Caco-2 (cell line): ENCODE measurements around the gene TMEM200A. TPM values are rescaled to one million over a fixed set of nuclear protein-coding genes. Genes with fewer than 3 reads are reported as not detected.
"Not testable (repeated sequence)": the region's sequence is repeated elsewhere in the genome, so short reads cannot be mapped to it uniquely, and the experiment has no call there.

Experiments used
- BruUV-seq: library from RNA; stranded (reverse); fragments of 400-500 nt; replicated peaks from 2 replicates; lab custom pipeline; 2021; lab: Mats Ljungman, UMichigan
- CTCF ChIA-PET: fragments of 300-600 bp; sonication (Branson Sonifier 250); formaldehyde crosslinking; loops from one replicate; lab custom pipeline; 2022; ENCODE audit warnings: antibody characterized with exemption; lab: Charles Lee
- POLR2A ChIA-PET: fragments of 300-600 bp; sonication (Branson Sonifier 250); formaldehyde crosslinking; loops from one replicate; lab custom pipeline; 2022; ENCODE audit warnings: antibody characterized with exemption; lab: Charles Lee
- DNase-seq, 2 experiments: peaks; one replicate each; pipeline versions ENCODE4 v3.0.0 to v3.0.0-alpha.2; 2020 to 2022
- H3K27me3 ChIP-seq: replicated peaks from 2 replicates; pipeline ENCODE4 v1.6.0; 2011; ENCODE audit warnings: low read length; ENCODE audit not compliant: control insufficient read depth, insufficient read depth
- H3K36me3 ChIP-seq: 2 replicates; pipeline ENCODE4 v1.5.1; 2011; ENCODE audit warnings: low read length; ENCODE audit not compliant: control insufficient read depth, insufficient read depth
- H3K4me1 ChIP-seq: fragments of 250-450 bp; sonication (Bioruptor Pico); 2 replicates; pipeline ENCODE4 v1.5.1; 2020; ENCODE audit warnings: mild to moderate bottlenecking
- H3K4me3 ChIP-seq: 2 replicates; pipeline ENCODE4 v1.5.1; 2011; ENCODE audit warnings: low read depth, mild to moderate bottlenecking, control low read depth, low read length
- H3K9me3 ChIP-seq: fragments of 250-450 bp; sonication (Bioruptor Pico); 2 replicates; pipeline ENCODE4 v1.5.1; 2020; ENCODE audit warnings: mild to moderate bottlenecking, moderate library complexity
- H3K27ac Mint-ChIP-seq: one replicate; pipeline ENCODE4 v1.8.0; 2022; ENCODE audit warnings: mixed read lengths; ENCODE audit not compliant: unreplicated experiment
- H3K27me3 Mint-ChIP-seq: one replicate; pipeline ENCODE4 v1.8.0; 2022; ENCODE audit warnings: mixed read lengths; ENCODE audit not compliant: insufficient read depth, unreplicated experiment
- H3K36me3 Mint-ChIP-seq: one replicate; pipeline ENCODE4 v1.8.0; 2022; ENCODE audit warnings: mild to moderate bottlenecking, mixed read lengths; ENCODE audit not compliant: insufficient read depth, unreplicated experiment
- H3K4me1 Mint-ChIP-seq: one replicate; pipeline ENCODE4 v1.8.0; 2022; ENCODE audit warnings: low read depth, mixed read lengths; ENCODE audit not compliant: unreplicated experiment
- H3K4me3 Mint-ChIP-seq: one replicate; pipeline ENCODE4 v1.8.0; 2022; ENCODE audit warnings: mild to moderate bottlenecking, moderate library complexity, mixed read lengths; ENCODE audit not compliant: unreplicated experiment
- H3K9me3 Mint-ChIP-seq: one replicate; pipeline ENCODE4 v1.8.0; 2022; ENCODE audit warnings: mixed read lengths; ENCODE audit not compliant: unreplicated experiment
- intact Hi-C: fragments of 100-400 bp; cut with micrococcal nuclease; formaldehyde crosslinking; loops from one replicate; pipeline ENCODE4 v1.10.0; 2022; ENCODE audit not compliant: unreplicated experiment
- total RNA-seq: library from RNA; stranded (reverse); gene quantifications from 2 replicates; pipeline ENCODE4 v1.2.3, GENCODE V29; 2022
- TF ChIP-seq, protein P1 (sequence below), 2 experiments: fragments of 200-600 bp in 1 of 2; IDR thresholded peaks; 1 replicate in 1 of 2; 2 replicates in 1 of 2; pipeline versions ENCODE4 v1.5.1 to v1.8.0; 2011 to 2022; ENCODE audit warnings: antibody characterized with exemption in 1 of 2, control low read depth in 1 of 2, inconsistent platforms in 1 of 2, low read depth in 1 of 2, low read length in 1 of 2, mild to moderate bottlenecking in 1 of 2, moderate library complexity in 1 of 2; ENCODE audit not compliant: insufficient read depth in 1 of 2, severe bottlenecking in 1 of 2, unreplicated experiment in 1 of 2

TMEM200A gene
- total RNA-seq, 1 experiment from 2014 or later, result 16.3 TPM

DNA sequence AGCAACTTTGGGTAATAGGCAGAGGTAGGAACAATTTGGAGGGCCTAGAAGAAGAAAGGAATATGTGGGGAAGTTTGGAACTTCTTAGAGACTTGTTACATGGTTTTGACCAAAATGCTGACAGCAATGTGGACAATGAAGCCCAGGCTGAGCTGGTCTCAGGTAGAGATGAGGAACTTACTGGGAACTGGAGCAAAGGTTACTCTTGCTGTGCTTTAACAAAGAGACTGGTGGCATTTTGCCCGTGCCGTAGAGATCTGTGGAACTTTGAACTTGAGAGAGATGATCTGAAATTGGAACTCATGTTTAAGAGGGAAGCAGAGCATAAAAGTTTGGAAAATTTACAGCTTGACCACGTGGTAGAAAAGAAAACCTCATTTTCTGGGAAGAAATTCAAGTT lies 28.3 kb upstream of the TMEM200A start:
- H3K27me3 ChIP-seq, result no peaks in the 10 kb centered on the region
- H3K4me1 Mint-ChIP-seq, result no peaks in the 10 kb centered on the region
- POLR2A ChIA-PET, result no interaction called here
- peaks cover 10% of the 10 kb centered on the region for H3K9me3 Mint-ChIP-seq
- no peak overlapping the region for H3K27ac Mint-ChIP-seq
- intact Hi-C loops, result no loop called here
- H3K36me3 ChIP-seq, result no peaks in the 10 kb centered on the region
- H3K4me1 ChIP-seq, result no peaks in the 10 kb centered on the region
- H3K36me3 Mint-ChIP-seq, result no peaks in the 10 kb centered on the region
- H3K27me3 Mint-ChIP-seq, result no peaks in the 10 kb centered on the region
- BruUV-seq, result no TSS peak
- CTCF ChIA-PET, result no interaction called here
- TF ChIP-seq, protein P1, sequence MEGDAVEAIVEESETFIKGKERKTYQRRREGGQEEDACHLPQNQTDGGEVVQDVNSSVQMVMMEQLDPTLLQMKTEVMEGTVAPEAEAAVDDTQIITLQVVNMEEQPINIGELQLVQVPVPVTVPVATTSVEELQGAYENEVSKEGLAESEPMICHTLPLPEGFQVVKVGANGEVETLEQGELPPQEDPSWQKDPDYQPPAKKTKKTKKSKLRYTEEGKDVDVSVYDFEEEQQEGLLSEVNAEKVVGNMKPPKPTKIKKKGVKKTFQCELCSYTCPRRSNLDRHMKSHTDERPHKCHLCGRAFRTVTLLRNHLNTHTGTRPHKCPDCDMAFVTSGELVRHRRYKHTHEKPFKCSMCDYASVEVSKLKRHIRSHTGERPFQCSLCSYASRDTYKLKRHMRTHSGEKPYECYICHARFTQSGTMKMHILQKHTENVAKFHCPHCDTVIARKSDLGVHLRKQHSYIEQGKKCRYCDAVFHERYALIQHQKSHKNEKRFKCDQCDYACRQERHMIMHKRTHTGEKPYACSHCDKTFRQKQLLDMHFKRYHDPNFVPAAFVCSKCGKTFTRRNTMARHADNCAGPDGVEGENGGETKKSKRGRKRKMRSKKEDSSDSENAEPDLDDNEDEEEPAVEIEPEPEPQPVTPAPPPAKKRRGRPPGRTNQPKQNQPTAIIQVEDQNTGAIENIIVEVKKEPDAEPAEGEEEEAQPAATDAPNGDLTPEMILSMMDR (IDR thresholded peaks at IDR 0.05; ENCODE audit: insufficient read depth in 1 of 2, low read depth in 1 of 2, low read length in 1 of 2, severe bottlenecking in 1 of 2, unreplicated experiment in 1 of 2), result no peak
- H3K4me3 Mint-ChIP-seq, result no peak overlapping the region
- no peak for DNase-seq
- H3K4me3 ChIP-seq, result no peak overlapping the region
- H3K9me3 ChIP-seq, result no peaks in the 10 kb centered on the region

DNA sequence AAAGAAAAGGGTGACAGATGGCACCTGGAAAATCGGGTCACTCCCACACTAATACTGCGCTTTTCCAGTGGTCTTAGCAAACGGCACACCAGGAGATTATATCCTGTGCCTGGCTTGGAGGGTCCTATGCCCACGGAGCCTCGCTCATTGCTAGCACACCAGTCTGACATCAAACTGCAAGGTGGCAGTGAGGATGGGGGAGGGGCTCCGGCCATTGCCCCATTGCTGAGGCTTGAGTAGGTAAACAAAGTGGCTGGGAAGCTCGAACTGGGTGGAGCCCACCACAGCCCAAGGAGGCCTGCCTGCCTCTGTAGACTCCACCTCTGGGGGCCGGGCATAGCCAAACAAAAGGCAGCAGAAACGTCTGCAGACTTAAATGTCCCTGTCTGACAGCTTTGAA lies 19.5 kb upstream of the TMEM200A start:
- H3K4me3 Mint-ChIP-seq, H3K27me3 ChIP-seq, H3K27ac Mint-ChIP-seq, H3K4me1 Mint-ChIP-seq, intact Hi-C loops, POLR2A ChIA-PET, H3K36me3 Mint-ChIP-seq, CTCF ChIA-PET, H3K36me3 ChIP-seq, H3K9me3 ChIP-seq, H3K4me3 ChIP-seq, BruUV-seq, H3K27me3 Mint-ChIP-seq, H3K9me3 Mint-ChIP-seq, H3K4me1 ChIP-seq, DNase-seq: not testable (repeated sequence)

DNA sequence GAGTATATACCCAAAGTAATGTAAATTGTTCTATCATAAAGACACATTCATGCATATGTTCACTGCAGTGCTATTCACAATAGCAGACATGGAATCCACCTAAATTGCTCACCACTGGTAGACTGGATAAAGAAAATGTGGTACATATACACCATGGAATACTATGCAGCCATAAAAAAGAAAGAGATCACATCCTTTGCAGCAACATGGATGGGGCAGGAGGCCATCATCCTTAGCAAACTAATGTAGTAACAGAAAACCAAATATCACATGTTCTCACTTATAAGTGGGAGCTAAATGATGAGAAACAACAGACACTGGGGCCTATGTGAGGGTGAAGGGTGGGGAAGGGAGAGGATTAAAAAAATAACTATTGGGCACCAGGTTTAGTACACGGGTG lies 11.5 kb upstream of the TMEM200A start:
- ChIA-PET CTCF (no interaction called here), POLR2A (no interaction called here)
- no peak for DNase-seq
- no peak overlapping the region for H3K27ac Mint-ChIP-seq
- TF ChIP-seq, protein P1 (IDR thresholded peaks at IDR 0.05; ENCODE audit: insufficient read depth in 1 of 2, low read depth in 1 of 2, low read length in 1 of 2, severe bottlenecking in 1 of 2, unreplicated experiment in 1 of 2), result no peak
- H3K9me3 Mint-ChIP-seq, result no peaks in the 10 kb centered on the region
- H3K4me3 Mint-ChIP-seq, result no peak overlapping the region
- no peaks in the 10 kb centered on the region for H3K27me3 ChIP-seq
- intact Hi-C loops, result no loop called here
- H3K9me3 ChIP-seq, result no peaks in the 10 kb centered on the region
- H3K27me3 Mint-ChIP-seq, result no peaks in the 10 kb centered on the region
- no peaks in the 10 kb centered on the region for H3K4me1 ChIP-seq
- no peaks in the 10 kb centered on the region for H3K4me1 Mint-ChIP-seq
- H3K36me3 ChIP-seq, result no peaks in the 10 kb centered on the region
- H3K36me3 Mint-ChIP-seq, result no peaks in the 10 kb centered on the region
- H3K4me3 ChIP-seq, result no peak overlapping the region
- BruUV-seq, result no TSS peak

DNA sequence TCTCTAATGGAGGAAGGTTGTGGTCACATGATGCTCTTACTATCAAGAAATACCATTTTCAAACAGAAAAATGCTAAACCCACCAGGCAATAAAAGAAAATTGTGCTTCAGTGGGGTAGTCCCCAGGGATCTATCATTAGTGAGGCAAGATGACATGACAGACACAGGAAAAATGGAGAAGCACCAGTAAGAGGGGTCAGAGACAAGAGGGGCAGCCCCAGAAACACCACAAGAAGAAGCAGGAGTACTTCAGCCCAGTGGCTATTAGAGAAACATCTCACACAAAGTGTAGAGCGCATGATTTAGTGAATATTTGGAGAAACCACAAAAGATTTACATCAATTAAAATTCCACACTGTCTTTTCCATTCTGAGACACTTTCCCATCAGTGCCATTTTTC lies 10.2 kb upstream of the TMEM200A start:
- Mint-ChIP-seq H3K9me3 (no peaks in the 10 kb centered on the region), H3K4me3 (no peak overlapping the region), H3K4me1 (no peaks in the 10 kb centered on the region), H3K36me3 (no peaks in the 10 kb centered on the region), H3K27me3 (no peaks in the 10 kb centered on the region), H3K27ac (no peak overlapping the region)
- POLR2A ChIA-PET, result no interaction called here
- Histone ChIP-seq H3K9me3 (no peaks in the 10 kb centered on the region), H3K27me3 (no peaks in the 10 kb centered on the region), H3K4me1 (no peaks in the 10 kb centered on the region), H3K36me3 (no peaks in the 10 kb centered on the region), H3K4me3 (no peak overlapping the region)
- TF ChIP-seq, protein P1 (IDR thresholded peaks at IDR 0.05; ENCODE audit: insufficient read depth in 1 of 2, low read depth in 1 of 2, low read length in 1 of 2, severe bottlenecking in 1 of 2, unreplicated experiment in 1 of 2), result no peak
- CTCF ChIA-PET, result no interaction called here
- no TSS peak for BruUV-seq
- DNase-seq, result no peak
- intact Hi-C loops, result no loop called here
